ENCODE measurements around the gene FGD3. TPM values are rescaled to one million over a fixed set of nuclear protein-coding genes. Genes with fewer than 3 reads are reported as not detected.

The FGD3 gene
- total and polyA plus RNA-seq, 2 donors (not counting 1 experiment from before 2014, with no cell fraction given): not detected

- no peak overlapping the region for H3K4me3 ChIP-seq (replicated peaks in 1 of 4; ENCODE audit: control extremely low read depth in 1 of 4, insufficient read depth in 1 of 4, low read depth in 3 of 4, low read length in 4 of 4)
- no peak for DNase-seq (ENCODE audit: low read depth in 2 of 2)
- H3K4me2 ChIP-seq (ENCODE audit: extremely low read depth, insufficient read depth, low read length): no peak overlapping the region
- H4K20me1 ChIP-seq (ENCODE audit: control insufficient read depth, extremely low read depth, insufficient read depth, low read length): no peaks in the 10 kb centered on the region
- no peaks in the 10 kb centered on the region for H3K36me3 ChIP-seq (ENCODE audit: control insufficient read depth, insufficient read depth, low read length)
- H3K27ac ChIP-seq (ENCODE audit: insufficient read depth, low read length): no peak overlapping the region
- no peaks in the 10 kb centered on the region for H3K79me2 ChIP-seq (ENCODE audit: control insufficient read depth, insufficient read depth, low read length)
- H3K9me3 ChIP-seq (ENCODE audit: control insufficient read depth, insufficient read depth, low read depth, low read length): no peaks in the 10 kb centered on the region
- no peak for TF ChIP-seq EZH2 (IDR thresholded peaks at IDR 0.05; ENCODE audit: low read length, missing control alignments)
- TF ChIP-seq, protein P1, sequence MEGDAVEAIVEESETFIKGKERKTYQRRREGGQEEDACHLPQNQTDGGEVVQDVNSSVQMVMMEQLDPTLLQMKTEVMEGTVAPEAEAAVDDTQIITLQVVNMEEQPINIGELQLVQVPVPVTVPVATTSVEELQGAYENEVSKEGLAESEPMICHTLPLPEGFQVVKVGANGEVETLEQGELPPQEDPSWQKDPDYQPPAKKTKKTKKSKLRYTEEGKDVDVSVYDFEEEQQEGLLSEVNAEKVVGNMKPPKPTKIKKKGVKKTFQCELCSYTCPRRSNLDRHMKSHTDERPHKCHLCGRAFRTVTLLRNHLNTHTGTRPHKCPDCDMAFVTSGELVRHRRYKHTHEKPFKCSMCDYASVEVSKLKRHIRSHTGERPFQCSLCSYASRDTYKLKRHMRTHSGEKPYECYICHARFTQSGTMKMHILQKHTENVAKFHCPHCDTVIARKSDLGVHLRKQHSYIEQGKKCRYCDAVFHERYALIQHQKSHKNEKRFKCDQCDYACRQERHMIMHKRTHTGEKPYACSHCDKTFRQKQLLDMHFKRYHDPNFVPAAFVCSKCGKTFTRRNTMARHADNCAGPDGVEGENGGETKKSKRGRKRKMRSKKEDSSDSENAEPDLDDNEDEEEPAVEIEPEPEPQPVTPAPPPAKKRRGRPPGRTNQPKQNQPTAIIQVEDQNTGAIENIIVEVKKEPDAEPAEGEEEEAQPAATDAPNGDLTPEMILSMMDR (conservative IDR thresholded peaks at IDR 0.05 in 1 of 2, IDR thresholded peaks at IDR 0.05 in 1 of 2; ENCODE audit: low read depth in 1 of 2, low read length in 2 of 2): no peak
- no peaks in the 10 kb centered on the region for H3K4me1 ChIP-seq (ENCODE audit: control insufficient read depth, extremely low read depth, insufficient read depth, low read length)
- H3K9ac ChIP-seq (ENCODE audit: insufficient read depth, low read length): no peak overlapping the region
- H2AFZ ChIP-seq (ENCODE audit: low read length): no peak overlapping the region
- peaks cover 3% of the 10 kb centered on the region for H3K27me3 ChIP-seq (ENCODE audit: control insufficient read depth, insufficient read depth, low read length)
Observed at GRCh38 chr9:92917176-92917800, 30.0 kb upstream of the FGD3 start.

DNA sequence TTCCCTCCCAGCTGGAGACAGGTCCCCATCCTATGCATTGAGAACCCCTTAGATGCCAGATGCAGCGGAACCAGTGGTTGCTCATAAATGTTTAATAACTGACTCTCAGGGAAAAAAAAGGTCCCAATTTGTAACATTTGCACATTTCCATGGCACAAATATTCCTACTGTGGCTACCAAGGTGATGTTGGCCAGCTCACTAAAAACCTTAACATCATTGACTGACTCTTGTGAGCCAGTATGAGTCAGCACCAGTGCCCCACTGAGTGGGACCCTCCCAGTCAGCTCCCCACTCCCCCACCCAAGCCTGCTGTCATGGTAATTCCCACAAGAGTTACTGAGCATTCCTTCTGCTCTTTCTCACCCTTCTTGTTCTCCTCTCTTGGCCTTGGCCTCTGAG, 26.9 kb upstream of the FGD3 start:
- TF ChIP-seq, protein P1 (conservative IDR thresholded peaks at IDR 0.05 in 1 of 2, IDR thresholded peaks at IDR 0.05 in 1 of 2; ENCODE audit: low read depth in 1 of 2, low read length in 2 of 2): no peak
- TF ChIP-seq EZH2 (IDR thresholded peaks at IDR 0.05; ENCODE audit: low read length, missing control alignments): no peak
- H3K4me3 ChIP-seq (replicated peaks in 1 of 4; ENCODE audit: control extremely low read depth in 1 of 4, insufficient read depth in 1 of 4, low read depth in 3 of 4, low read length in 4 of 4): no peak overlapping the region
- H3K9ac ChIP-seq (ENCODE audit: insufficient read depth, low read length): no peak overlapping the region
- H3K79me2 ChIP-seq (ENCODE audit: control insufficient read depth, insufficient read depth, low read length): no peaks in the 10 kb centered on the region
- H4K20me1 ChIP-seq (ENCODE audit: control insufficient read depth, extremely low read depth, insufficient read depth, low read length): no peaks in the 10 kb centered on the region
- no peaks in the 10 kb centered on the region for H3K9me3 ChIP-seq (ENCODE audit: control insufficient read depth, insufficient read depth, low read depth, low read length)
- H3K27ac ChIP-seq (ENCODE audit: insufficient read depth, low read length): no peak overlapping the region
- DNase-seq (ENCODE audit: low read depth in 2 of 2): no peak
- no peaks in the 10 kb centered on the region for H3K36me3 ChIP-seq (ENCODE audit: control insufficient read depth, insufficient read depth, low read length)
- H3K4me2 ChIP-seq (ENCODE audit: extremely low read depth, insufficient read depth, low read length): no peak overlapping the region
- H2AFZ ChIP-seq (ENCODE audit: low read length): no peak overlapping the region
- peaks cover 3% of the 10 kb centered on the region for H3K27me3 ChIP-seq (ENCODE audit: control insufficient read depth, insufficient read depth, low read length)
- no peaks in the 10 kb centered on the region for H3K4me1 ChIP-seq (ENCODE audit: control insufficient read depth, extremely low read depth, insufficient read depth, low read length)

GRCh38 chr9:92931606-92932005, 15.7 kb upstream of the FGD3 start:
- no peaks in the 10 kb centered on the region for H4K20me1 ChIP-seq (ENCODE audit: control insufficient read depth, extremely low read depth, insufficient read depth, low read length)
- no peak overlapping the region for H3K27ac ChIP-seq (ENCODE audit: insufficient read depth, low read length)
- no peak overlapping the region for H3K9ac ChIP-seq (ENCODE audit: insufficient read depth, low read length)
- no peaks in the 10 kb centered on the region for H3K27me3 ChIP-seq (ENCODE audit: control insufficient read depth, insufficient read depth, low read length)
- H3K4me1 ChIP-seq (ENCODE audit: control insufficient read depth, extremely low read depth, insufficient read depth, low read length): no peaks in the 10 kb centered on the region
- no peak for DNase-seq (ENCODE audit: low read depth in 2 of 2)
- no peaks in the 10 kb centered on the region for H3K9me3 ChIP-seq (ENCODE audit: control insufficient read depth, insufficient read depth, low read depth, low read length)
- no peak overlapping the region for H3K4me3 ChIP-seq (replicated peaks in 1 of 4; ENCODE audit: control extremely low read depth in 1 of 4, insufficient read depth in 1 of 4, low read depth in 3 of 4, low read length in 4 of 4)
- H3K36me3 ChIP-seq (ENCODE audit: control insufficient read depth, insufficient read depth, low read length): no peaks in the 10 kb centered on the region
- no peak overlapping the region for H2AFZ ChIP-seq (ENCODE audit: low read length)
- H3K4me2 ChIP-seq (ENCODE audit: extremely low read depth, insufficient read depth, low read length): no peak overlapping the region
- no peaks in the 10 kb centered on the region for H3K79me2 ChIP-seq (ENCODE audit: control insufficient read depth, insufficient read depth, low read length)
- TF ChIP-seq EZH2 (IDR thresholded peaks at IDR 0.05; ENCODE audit: low read length, missing control alignments): no peak
- TF ChIP-seq, protein P1 (conservative IDR thresholded peaks at IDR 0.05 in 1 of 2, IDR thresholded peaks at IDR 0.05 in 1 of 2; ENCODE audit: low read depth in 1 of 2, low read length in 2 of 2): no peak

Measured in fibroblast of lung (primary cell).